Activated naive CD4-positive, alpha-beta T cell treated with anti-CD3 and anti-CD28 coated beads for 36 hours (primary cell): Measurements from ENCODE around the gene LMOD2. TPM values are rescaled to one million over a fixed set of nuclear protein-coding genes. Genes with fewer than 3 reads are reported as not detected.

ENCODE experiments used
- CTCF ChIA-PET: fragments of 350-600 bp; sonication (Branson Sonifier 250); formaldehyde crosslinking; loops from one replicate; lab custom pipeline; 2021; ENCODE audit warnings: antibody characterized with exemption; lab: Charles Lee
- DNase-seq: peaks from one replicate; pipeline ENCODE4 v3.0.0-alpha.2; 2020
- H3K27ac Mint-ChIP-seq: one replicate; pipeline ENCODE4 v1.8.0; 2021; ENCODE audit warnings: mild to moderate bottlenecking, mixed read lengths
- H3K27me3 Mint-ChIP-seq: one replicate; pipeline ENCODE4 v1.8.0; 2021; ENCODE audit warnings: low read depth, mixed read lengths
- H3K36me3 Mint-ChIP-seq: one replicate; pipeline ENCODE4 v1.8.0; 2021; ENCODE audit warnings: low read depth, mixed read lengths
- H3K4me1 Mint-ChIP-seq: one replicate; pipeline ENCODE4 v1.8.0; 2021; ENCODE audit warnings: low read depth, mixed read lengths
- H3K4me3 Mint-ChIP-seq: one replicate; pipeline ENCODE4 v1.8.0; 2021; ENCODE audit warnings: mild to moderate bottlenecking, moderate library complexity, mixed read lengths
- H3K9me3 Mint-ChIP-seq: one replicate; pipeline ENCODE4 v1.8.0; 2021; ENCODE audit warnings: mixed read lengths
- intact Hi-C: fragments of 100-400 bp; cut with micrococcal nuclease; formaldehyde crosslinking; loops from one replicate; pipeline ENCODE4 v1.15.1; 2023
- total RNA-seq, 2 experiments: library from RNA; stranded (reverse); gene quantifications; one replicate each; pipeline ENCODE4 v1.2.3, GENCODE V29; 2021

The LMOD2 gene
- total RNA-seq, 2 experiments from 2014 or later = not detected

DNA sequence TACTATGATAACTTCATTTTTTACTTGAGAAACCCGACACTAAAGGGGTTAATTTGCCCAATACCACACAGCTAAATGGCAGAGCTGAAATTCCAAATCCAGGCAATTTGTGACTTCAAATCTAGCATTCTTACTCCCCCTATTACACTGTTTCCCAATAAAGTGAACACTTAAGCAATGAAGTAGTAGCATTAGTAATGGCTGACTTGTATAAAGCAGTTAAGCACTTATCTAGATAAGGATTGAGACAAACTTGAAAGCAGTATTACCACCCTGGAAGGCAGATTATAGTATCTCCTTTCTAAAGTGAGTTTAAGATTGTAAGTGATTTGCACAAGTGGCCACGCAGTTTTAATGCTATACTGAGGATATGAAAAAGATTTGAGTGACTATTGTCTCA, 53.9 kb downstream of the LMOD2 start:
- H3K4me3 Mint-ChIP-seq = no peak overlapping the region
- no peaks in the 10 kb centered on the region for H3K27me3 Mint-ChIP-seq
- peaks cover 8% of the 10 kb centered on the region for H3K36me3 Mint-ChIP-seq
- intact Hi-C loops = no loop called here
- peaks cover 34% of the 10 kb centered on the region for H3K4me1 Mint-ChIP-seq
- CTCF ChIA-PET = interaction anchor here (0.6 to 1.2 kb wide), 2 partner anchors 36 to 41 kb away, joined by 3 read pairs; no protein-coding TSS in a partner anchor
- H3K9me3 Mint-ChIP-seq = no peaks in the 10 kb centered on the region
- H3K27ac Mint-ChIP-seq = no peak overlapping the region
- no peak for DNase-seq

DNA sequence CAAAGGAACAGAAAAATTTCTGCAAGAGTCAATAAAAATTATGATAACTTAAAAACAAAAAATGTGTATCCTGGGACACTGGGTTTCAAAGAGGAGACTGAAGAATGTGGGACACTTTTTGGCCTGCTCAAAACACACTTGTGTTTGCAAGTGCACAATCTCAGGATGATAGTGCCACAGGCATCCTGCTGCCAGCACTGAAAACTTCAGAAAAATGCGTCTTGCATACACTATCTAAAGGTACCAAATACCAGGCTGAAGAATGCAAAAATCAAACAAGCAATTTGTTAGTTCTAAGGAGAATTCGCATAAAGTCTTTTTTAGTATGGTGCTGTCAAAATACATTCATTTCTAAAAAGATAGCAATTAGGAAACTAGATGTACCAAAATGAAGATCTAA, 55.0 kb downstream of the LMOD2 start:
- Mint-ChIP-seq H3K36me3 (peaks cover 10% of the 10 kb centered on the region), H3K27me3 (no peaks in the 10 kb centered on the region), H3K9me3 (no peaks in the 10 kb centered on the region), H3K4me3 (no peak overlapping the region), H3K4me1 (peaks cover 45% of the 10 kb centered on the region), H3K27ac (peak overlapping the region; percentile 39)
- no peak for DNase-seq
- CTCF ChIA-PET = no interaction called here
- intact Hi-C loops = loop anchor here (1.0 to 5.0 kb wide), 3 partner anchors 39 to 153 kb away; partner anchors contain the start of genes NDUFA5 and WASL

DNA sequence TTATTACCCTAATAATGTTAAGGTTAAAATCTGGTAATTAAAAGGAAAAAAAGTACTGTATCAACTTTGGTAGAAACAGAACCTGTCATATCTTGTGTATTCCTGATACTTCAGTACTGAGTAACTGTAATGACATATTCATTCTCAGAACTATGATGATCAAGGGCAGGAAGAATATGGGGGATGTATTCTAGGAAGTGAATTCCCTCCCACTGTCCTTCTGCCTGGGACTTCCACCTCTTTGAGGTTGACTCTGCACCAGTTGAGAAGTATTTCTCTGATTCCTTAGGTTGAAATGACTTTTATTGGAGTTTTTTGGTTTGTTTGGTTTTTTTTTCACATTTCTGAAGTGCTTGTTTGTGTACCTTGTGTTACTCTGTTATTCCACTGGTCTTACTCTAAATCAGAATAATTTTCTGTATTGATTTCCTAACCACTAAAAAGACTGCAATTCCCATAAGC, 56.2 kb downstream of the LMOD2 start:
- peak; percentile 22 for DNase-seq
- CTCF ChIA-PET = interaction anchor here (0.7 to 0.9 kb wide), 2 partner anchors 26 to 79 kb away, joined by 3 read pairs; no protein-coding TSS in a partner anchor
- Mint-ChIP-seq H3K4me1 (peaks cover 52% of the 10 kb centered on the region), H3K9me3 (no peaks in the 10 kb centered on the region), H3K27ac (no peak overlapping the region), H3K4me3 (no peak overlapping the region), H3K36me3 (peaks cover 10% of the 10 kb centered on the region), H3K27me3 (no peaks in the 10 kb centered on the region)
- intact Hi-C loops = loop anchor here (1.0 to 5.0 kb wide), 3 partner anchors 37 to 155 kb away; partner anchors contain the start of genes NDUFA5 and WASL

DNA sequence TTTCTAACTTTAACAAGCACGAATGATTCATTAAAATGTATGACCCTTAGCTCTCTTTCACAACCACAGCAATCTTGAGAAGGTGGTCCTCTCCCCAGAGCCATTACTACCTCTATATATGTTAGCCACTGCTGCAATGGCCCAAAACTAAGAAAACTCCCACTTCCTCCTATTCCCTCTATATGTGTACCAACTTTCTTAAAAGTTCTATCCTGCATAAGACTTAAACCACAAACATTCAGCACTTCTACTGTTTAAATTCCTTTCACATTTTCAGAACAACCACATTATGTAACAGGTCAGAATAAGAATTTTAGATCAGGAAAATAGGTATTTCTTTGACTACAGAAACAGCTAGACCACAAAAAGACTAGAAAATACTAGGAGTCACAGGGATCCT, 57.0 kb downstream of the LMOD2 start:
- H3K36me3 Mint-ChIP-seq = peaks cover 12% of the 10 kb centered on the region
- peak overlapping the region; percentile 14 for H3K27ac Mint-ChIP-seq
- CTCF ChIA-PET = interaction anchor here (0.7 to 0.9 kb wide), 2 partner anchors 25 to 78 kb away, joined by 3 read pairs; no protein-coding TSS in a partner anchor
- H3K27me3 Mint-ChIP-seq = no peaks in the 10 kb centered on the region
- H3K4me3 Mint-ChIP-seq = no peak overlapping the region
- H3K4me1 Mint-ChIP-seq = peaks cover 52% of the 10 kb centered on the region
- no peak for DNase-seq
- intact Hi-C loops = loop anchor here (5.0 kb wide), 1 partner anchor 155 kb away; the partner anchor contains the start of gene NDUFA5
- no peaks in the 10 kb centered on the region for H3K9me3 Mint-ChIP-seq

Other genes with a start within 250 kb of the LMOD2 start
- gene IQUB, start 121.3 kb upstream of the LMOD2 start, total RNA-seq = under 1 TPM in 1 of 2 experiments, not detected in 1; 0.07 TPM
- gene NDUFA5, start 98.0 kb upstream of the LMOD2 start, total RNA-seq = 10 to 100 TPM; 58.9 to 60.7 TPM
- gene ASB15, start 54.0 kb upstream of the LMOD2 start, total RNA-seq = not detected
- 1 to 10 TPM; 3.7 to 3.8 TPM for gene WASL, start 93.1 kb downstream of the LMOD2 start, total RNA-seq
- gene HYAL4, start 189.3 kb downstream of the LMOD2 start, total RNA-seq = not detected